Endodermal cell (in vitro differentiated cells): ENCODE results near the gene NPHP4. TPM values are rescaled to one million over a fixed set of nuclear protein-coding genes. Genes with fewer than 3 reads are reported as not detected.

ENCODE experiments used
- DNase-seq: peaks from one replicate; pipeline ENCODE4 v3.0.0-alpha.2; 2017
- H3K27ac ChIP-seq: 2 replicates; pipeline ENCODE4 v1.5.1; 2013; ENCODE audit warnings: mild to moderate bottlenecking, low read depth, low read length, moderate library complexity
- H3K27me3 ChIP-seq: 2 replicates; pipeline ENCODE4 v1.6.1; 2013; ENCODE audit warnings: mild to moderate bottlenecking, low read length, moderate library complexity; ENCODE audit not compliant: insufficient read depth, control insufficient read depth, poor library complexity, severe bottlenecking
- H3K36me3 ChIP-seq: 2 replicates; pipeline ENCODE4 v1.7.0; 2013; ENCODE audit warnings: mild to moderate bottlenecking, low read length, moderate library complexity; ENCODE audit not compliant: control insufficient read depth, insufficient read depth
- H3K4me1 ChIP-seq: one replicate; pipeline ENCODE4 v1.7.0; 2013; ENCODE audit warnings: low read length; ENCODE audit not compliant: control insufficient read depth, insufficient read depth
- H3K4me3 ChIP-seq: 2 replicates; pipeline ENCODE4 v1.5.1; 2013; ENCODE audit warnings: mild to moderate bottlenecking, low read length, moderate library complexity
- H3K9ac ChIP-seq: 2 replicates; pipeline ENCODE4 v1.6.1; 2013; ENCODE audit warnings: mild to moderate bottlenecking, low read length, moderate library complexity; ENCODE audit not compliant: poor library complexity, severe bottlenecking; ENCODE audit errors: extremely low read depth
- H3K9me3 ChIP-seq: 2 replicates; pipeline ENCODE4 v1.6.1; 2013; ENCODE audit warnings: mild to moderate bottlenecking, low read length, moderate library complexity; ENCODE audit not compliant: control insufficient read depth
- H3K27ac Mint-ChIP-seq: 2 replicates; pipeline ENCODE4 v1.8.0; 2020; ENCODE audit warnings: mixed read lengths
- H3K27me3 Mint-ChIP-seq: 2 replicates; pipeline ENCODE4 v1.8.0; 2021; ENCODE audit warnings: mild to moderate bottlenecking, mixed read lengths; ENCODE audit not compliant: insufficient read depth
- H3K36me3 Mint-ChIP-seq: 2 replicates; pipeline ENCODE4 v1.8.0; 2020; ENCODE audit warnings: low read depth, mixed read lengths
- H3K4me1 Mint-ChIP-seq: 2 replicates; pipeline ENCODE4 v1.8.0; 2020; ENCODE audit warnings: mixed read lengths
- H3K4me3 Mint-ChIP-seq: 2 replicates; pipeline ENCODE4 v1.8.0; 2020; ENCODE audit warnings: mild to moderate bottlenecking, moderate library complexity, mixed read lengths
- H3K9me3 Mint-ChIP-seq: 2 replicates; pipeline ENCODE4 v1.8.0; 2020; ENCODE audit warnings: mild to moderate bottlenecking, mixed read lengths
- WGBS, 2 experiments: methylation state at CpG; one replicate each; pipeline versions ENCODE4 v1.1.5 to v1.1.7; 2013; ENCODE audit warnings: missing lambda C conversion rate in 2 of 2, mixed read lengths in 1 of 2; ENCODE audit not compliant: insufficient coverage in 1 of 2, insufficient read length in 1 of 2; 5-methylcytosine and 5-hydroxymethylcytosine counted together
- total RNA-seq, 2 donors: library from RNA; stranded (reverse); fragmentation: NEBNext Ultra II Directional in 1 of 2; extraction: Animal tissue kit (Norgen Biotek cat#: 25700) in 1 of 2; gene quantifications; 2 replicates in 1 of 2; 3 replicates in 1 of 2; pipeline ENCODE4 v1.2.1, GENCODE V29; 2021
- TF ChIP-seq, protein P1 (sequence below): fragments of 200-600 bp; sonication (generic); conservative IDR thresholded peaks from 2 replicates; pipeline ENCODE4 v1.5.0; 2021; ENCODE audit warnings: antibody characterized with exemption, mild to moderate bottlenecking

NPHP4 gene
- total RNA-seq, 2 donors from 2014 or later, result 19.1 to 25.4 TPM

- no peak overlapping the region for H3K4me3 ChIP-seq
- no peaks in the 10 kb centered on the region for H3K4me1 ChIP-seq
- no peaks in the 10 kb centered on the region for H3K27me3 ChIP-seq
- no peaks in the 10 kb centered on the region for H3K9me3 ChIP-seq
- Mint-ChIP-seq H3K27ac (no peak overlapping the region), H3K9me3 (no peaks in the 10 kb centered on the region), H3K4me1 (no peaks in the 10 kb centered on the region), H3K36me3 (peaks cover 45% of the 10 kb centered on the region), H3K4me3 (no peak overlapping the region), H3K27me3 (no peaks in the 10 kb centered on the region)
- no peak for DNase-seq
- TF ChIP-seq, protein P1, sequence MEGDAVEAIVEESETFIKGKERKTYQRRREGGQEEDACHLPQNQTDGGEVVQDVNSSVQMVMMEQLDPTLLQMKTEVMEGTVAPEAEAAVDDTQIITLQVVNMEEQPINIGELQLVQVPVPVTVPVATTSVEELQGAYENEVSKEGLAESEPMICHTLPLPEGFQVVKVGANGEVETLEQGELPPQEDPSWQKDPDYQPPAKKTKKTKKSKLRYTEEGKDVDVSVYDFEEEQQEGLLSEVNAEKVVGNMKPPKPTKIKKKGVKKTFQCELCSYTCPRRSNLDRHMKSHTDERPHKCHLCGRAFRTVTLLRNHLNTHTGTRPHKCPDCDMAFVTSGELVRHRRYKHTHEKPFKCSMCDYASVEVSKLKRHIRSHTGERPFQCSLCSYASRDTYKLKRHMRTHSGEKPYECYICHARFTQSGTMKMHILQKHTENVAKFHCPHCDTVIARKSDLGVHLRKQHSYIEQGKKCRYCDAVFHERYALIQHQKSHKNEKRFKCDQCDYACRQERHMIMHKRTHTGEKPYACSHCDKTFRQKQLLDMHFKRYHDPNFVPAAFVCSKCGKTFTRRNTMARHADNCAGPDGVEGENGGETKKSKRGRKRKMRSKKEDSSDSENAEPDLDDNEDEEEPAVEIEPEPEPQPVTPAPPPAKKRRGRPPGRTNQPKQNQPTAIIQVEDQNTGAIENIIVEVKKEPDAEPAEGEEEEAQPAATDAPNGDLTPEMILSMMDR, result no peak
- WGBS, 2 experiments, result 90 to 96% methylated on average over 19 to 27 of the region's 27 CpGs
- H3K9ac ChIP-seq, result no peak overlapping the region
- no peak overlapping the region for H3K27ac ChIP-seq
- H3K36me3 ChIP-seq, result peaks cover 7% of the 10 kb centered on the region
These were observed 47.9 kb downstream of the NPHP4 start for GRCh38 chr1:5944154-5944842.

DNA sequence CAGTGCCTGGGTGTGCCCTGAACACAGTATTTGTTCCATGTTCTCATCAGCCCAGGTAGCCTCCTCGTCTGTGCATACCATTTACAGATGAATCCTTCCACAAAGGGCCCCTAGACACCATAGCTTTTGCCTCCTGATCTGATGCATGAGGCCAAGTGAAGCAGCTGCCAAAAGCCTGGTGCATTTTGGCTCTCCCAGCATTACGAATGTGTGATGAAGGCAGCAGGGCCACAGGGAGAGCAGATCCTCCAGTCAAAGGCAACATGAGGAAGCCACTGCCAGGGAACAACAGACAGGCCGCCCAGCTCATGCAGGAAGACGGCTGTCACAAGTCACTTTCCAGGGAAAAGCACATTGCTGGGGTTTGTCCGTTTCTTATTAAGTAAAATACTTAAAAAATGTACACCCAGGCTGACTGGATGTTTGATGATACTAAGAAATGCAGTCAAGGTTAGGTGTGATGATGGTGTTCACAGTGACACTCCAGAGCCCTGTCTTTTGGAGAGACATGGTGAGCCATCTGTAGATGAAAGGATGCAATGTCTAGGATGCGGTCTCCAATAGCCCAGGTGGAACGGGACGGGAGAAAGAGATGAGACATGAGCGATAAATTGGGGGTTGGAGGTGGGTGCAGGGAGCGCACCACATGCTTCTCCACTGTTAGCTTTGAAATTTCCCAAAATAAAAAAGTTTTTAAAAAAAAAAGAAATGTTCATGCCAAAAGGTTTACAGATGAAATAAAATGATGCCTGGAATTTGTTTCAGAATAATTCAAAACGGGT, 48.7 kb downstream of the NPHP4 start:
- TF ChIP-seq, protein P1, result no peak
- no peak overlapping the region for H3K4me3 Mint-ChIP-seq
- H3K27ac ChIP-seq, result no peak overlapping the region
- H3K27ac Mint-ChIP-seq, result no peak overlapping the region
- no peak overlapping the region for H3K4me3 ChIP-seq
- no peaks in the 10 kb centered on the region for H3K27me3 Mint-ChIP-seq
- whole genome bisulfite sequencing, 2 experiments, result 93 to 96% methylated on average over 9 to 11 of the region's 11 CpGs
- H3K9me3 ChIP-seq, result no peaks in the 10 kb centered on the region
- H3K4me1 Mint-ChIP-seq, result no peaks in the 10 kb centered on the region
- peaks cover 7% of the 10 kb centered on the region for H3K36me3 ChIP-seq
- peaks cover 47% of the 10 kb centered on the region for H3K36me3 Mint-ChIP-seq
- no peak for DNase-seq
- H3K9ac ChIP-seq, result no peak overlapping the region
- H3K4me1 ChIP-seq, result no peaks in the 10 kb centered on the region
- H3K9me3 Mint-ChIP-seq, result no peaks in the 10 kb centered on the region
- no peaks in the 10 kb centered on the region for H3K27me3 ChIP-seq

- Mint-ChIP-seq H3K36me3 (peaks cover 49% of the 10 kb centered on the region), H3K9me3 (peaks cover 7% of the 10 kb centered on the region), H3K27ac (no peak overlapping the region), H3K4me3 (no peak overlapping the region), H3K27me3 (no peaks in the 10 kb centered on the region), H3K4me1 (no peaks in the 10 kb centered on the region)
- no peak overlapping the region for H3K4me3 ChIP-seq
- H3K27me3 ChIP-seq, result no peaks in the 10 kb centered on the region
- TF ChIP-seq, protein P1, result no peak
- H3K9ac ChIP-seq, result no peak overlapping the region
- no peaks in the 10 kb centered on the region for H3K9me3 ChIP-seq
- H3K36me3 ChIP-seq, result peaks cover 7% of the 10 kb centered on the region
- no peak for DNase-seq
- H3K27ac ChIP-seq, result no peak overlapping the region
- H3K4me1 ChIP-seq, result no peaks in the 10 kb centered on the region
- 89 to 100% methylated on average over 3 to 7 of the region's 7 CpGs for WGBS, 2 experiments
These were observed 50.6 kb downstream of the NPHP4 start for GRCh38 chr1:5941671-5942070.
